Stomach (tissue), 4 donors: ENCODE measurements around the gene FANCC.

Experiments
- EP300 ChIP-seq: sonication (generic); formaldehyde crosslinking; IDR thresholded peaks from one replicate; pipeline ENCODE4 v1.6.1; 2017; ENCODE audit warnings: antibody characterized with exemption
- POLR2A ChIP-seq, 4 donors: fragments of 450-650 bp; IDR thresholded peaks; one replicate each; pipeline ENCODE4 v1.6.1; 2016; ENCODE audit warnings: antibody characterized with exemption in 4 of 4, control low read depth in 2 of 4, mild to moderate bottlenecking in 1 of 4, moderate library complexity in 1 of 4
- TF ChIP-seq, protein P1 (sequence below), 7 experiments: fragments of 450-650 bp in 4 of 7; fragments of 200-600 bp in 3 of 7; sonication (generic) in 3 of 7; IDR thresholded peaks; one replicate each; pipeline ENCODE4 v1.5.1; 2016 to 2019; ENCODE audit warnings: antibody characterized with exemption in 7 of 7, control low read depth in 2 of 7, mild to moderate bottlenecking in 1 of 7

DNA sequence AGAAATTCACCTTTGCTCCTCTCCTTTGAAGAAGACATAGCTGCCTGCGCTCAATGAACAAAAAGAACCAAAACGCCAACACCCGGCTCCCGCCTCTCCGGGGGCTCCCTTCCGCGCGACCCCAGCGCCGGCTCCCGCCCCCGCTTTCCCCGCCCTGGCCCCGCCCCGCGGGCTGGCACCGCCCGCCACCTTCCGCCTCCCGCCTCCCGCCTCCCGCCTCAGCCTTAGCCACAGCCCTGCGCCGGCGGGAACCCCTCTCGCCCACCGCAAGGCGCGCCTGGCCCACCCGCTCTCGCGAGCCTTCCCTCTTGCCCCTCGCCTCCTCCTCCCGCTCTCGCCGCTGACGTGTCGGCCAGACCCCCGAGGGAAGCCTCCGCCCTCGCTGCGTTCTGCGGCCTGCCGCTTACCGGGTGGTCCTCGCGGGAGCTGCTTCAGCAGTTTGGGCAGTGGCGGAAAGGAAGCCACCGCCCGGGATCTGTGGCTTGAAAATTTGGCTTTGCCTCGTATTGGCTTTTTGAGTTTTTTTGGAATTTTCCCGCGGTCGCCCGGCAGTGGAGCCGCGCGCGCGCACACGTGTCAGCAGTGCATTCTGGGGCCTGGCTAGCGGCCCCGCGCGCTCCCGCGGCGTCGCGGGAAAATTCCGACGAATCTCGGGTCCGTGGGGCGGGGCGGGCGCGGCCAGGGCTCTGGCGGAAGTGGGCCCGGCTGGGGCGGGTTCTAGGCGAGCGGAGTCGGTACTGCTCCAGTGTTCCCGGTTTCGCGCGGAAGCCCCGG, at the start of gene FANCC:
- TF ChIP-seq, protein P1, sequence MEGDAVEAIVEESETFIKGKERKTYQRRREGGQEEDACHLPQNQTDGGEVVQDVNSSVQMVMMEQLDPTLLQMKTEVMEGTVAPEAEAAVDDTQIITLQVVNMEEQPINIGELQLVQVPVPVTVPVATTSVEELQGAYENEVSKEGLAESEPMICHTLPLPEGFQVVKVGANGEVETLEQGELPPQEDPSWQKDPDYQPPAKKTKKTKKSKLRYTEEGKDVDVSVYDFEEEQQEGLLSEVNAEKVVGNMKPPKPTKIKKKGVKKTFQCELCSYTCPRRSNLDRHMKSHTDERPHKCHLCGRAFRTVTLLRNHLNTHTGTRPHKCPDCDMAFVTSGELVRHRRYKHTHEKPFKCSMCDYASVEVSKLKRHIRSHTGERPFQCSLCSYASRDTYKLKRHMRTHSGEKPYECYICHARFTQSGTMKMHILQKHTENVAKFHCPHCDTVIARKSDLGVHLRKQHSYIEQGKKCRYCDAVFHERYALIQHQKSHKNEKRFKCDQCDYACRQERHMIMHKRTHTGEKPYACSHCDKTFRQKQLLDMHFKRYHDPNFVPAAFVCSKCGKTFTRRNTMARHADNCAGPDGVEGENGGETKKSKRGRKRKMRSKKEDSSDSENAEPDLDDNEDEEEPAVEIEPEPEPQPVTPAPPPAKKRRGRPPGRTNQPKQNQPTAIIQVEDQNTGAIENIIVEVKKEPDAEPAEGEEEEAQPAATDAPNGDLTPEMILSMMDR (IDR thresholded peaks at IDR 0.05), result no peak
- TF ChIP-seq POLR2A (IDR thresholded peaks at IDR 0.05) (no peak), EP300 (no peak)
